IMR-90 (cell line): Measurements from ENCODE around the gene MEIS3. TPM values are rescaled to one million over a fixed set of nuclear protein-coding genes. Genes with fewer than 3 reads are reported as not detected.

ENCODE experiments used
- ATAC-seq: fragments of 200-7000 bp; cut with Tn5 transposase; 2 replicates; pipeline ENCODE4 v1.9.1; 2020; ENCODE audit warnings: low read depth, mild to moderate bottlenecking, moderate library complexity
- BruUV-seq: library from RNA; stranded (reverse); fragments of 400-500 nt; replicated peaks from 2 replicates; lab custom pipeline; 2021; lab: Mats Ljungman, UMichigan
- CTCF ChIA-PET: fragments of 300-600 bp; formaldehyde crosslinking; extraction: SDS; loops from one replicate; lab custom pipeline; 2021; ENCODE audit warnings: antibody characterized with exemption; lab: Yijun Ruan, JAX
- POLR2A ChIA-PET: fragments of 300-600 bp; sonication (Branson Sonifier 250); formaldehyde crosslinking; loops from one replicate; lab custom pipeline; 2022; ENCODE audit warnings: antibody characterized with exemption; ENCODE audit not compliant: unreplicated experiment; lab: Charles Lee
- DNase-seq: peaks from one replicate; pipeline ENCODE4 v3.0.0; 2013
- H2AFZ ChIP-seq: replicated peaks from 2 replicates; pipeline ENCODE3; 2013; ENCODE audit warnings: low read length, mild to moderate bottlenecking; ENCODE audit not compliant: poor library complexity
- H2AK5ac ChIP-seq: 2 replicates; pipeline ENCODE4 v1.6.1; 2013; ENCODE audit warnings: low read depth, low read length, inconsistent platforms
- H2AK9ac ChIP-seq: replicated peaks from 2 replicates; pipeline ENCODE3; 2013; ENCODE audit warnings: mild to moderate bottlenecking, low read depth, low read length, moderate library complexity; ENCODE audit not compliant: poor library complexity
- H2BK120ac ChIP-seq: 2 replicates; pipeline ENCODE4 v1.6.1; 2013; ENCODE audit warnings: low read depth, low read length, inconsistent platforms
- H2BK15ac ChIP-seq: 3 replicates; pipeline ENCODE4 v1.6.1; 2013; ENCODE audit warnings: low read depth, low read length, inconsistent platforms
- H2BK20ac ChIP-seq: 2 replicates; pipeline ENCODE4 v1.6.1; 2013; ENCODE audit warnings: low read depth, mild to moderate bottlenecking, inconsistent platforms, low read length, moderate library complexity
- H2BK5ac ChIP-seq: 2 replicates; pipeline ENCODE4 v1.6.1; 2013; ENCODE audit warnings: mild to moderate bottlenecking, low read depth, low read length, inconsistent platforms; ENCODE audit not compliant: poor library complexity, severe bottlenecking
- H3K14ac ChIP-seq: replicated peaks from 2 replicates; pipeline ENCODE4 v1.6.1; 2013; ENCODE audit warnings: low read depth, low read length, inconsistent platforms
- H3K18ac ChIP-seq: 2 replicates; pipeline ENCODE4 v1.6.1; 2013; ENCODE audit warnings: low read depth, low read length, control low read depth
- H3K23ac ChIP-seq: 2 replicates; pipeline ENCODE4 v1.6.1; 2013; ENCODE audit warnings: low read depth, low read length, inconsistent platforms
- H3K27ac ChIP-seq: 2 replicates; pipeline ENCODE4 v1.5.1; 2013; ENCODE audit warnings: mild to moderate bottlenecking, control low read depth, low read length; ENCODE audit not compliant: insufficient read depth
- H3K27me3 ChIP-seq: 2 replicates; pipeline ENCODE4 v1.6.1; 2013; ENCODE audit warnings: low read length; ENCODE audit not compliant: control insufficient read depth, insufficient read depth
- H3K36me3 ChIP-seq: 2 replicates; pipeline ENCODE4 v1.6.1; 2013; ENCODE audit warnings: low read length, mixed read lengths; ENCODE audit not compliant: control insufficient read depth, insufficient read depth
- H3K4ac ChIP-seq: 2 replicates; pipeline ENCODE4 v1.6.1; 2013; ENCODE audit warnings: low read depth, low read length, inconsistent platforms
- H3K4me1 ChIP-seq: 2 replicates; pipeline ENCODE4 v1.6.1; 2013; ENCODE audit warnings: low read length, mixed read lengths; ENCODE audit not compliant: control insufficient read depth, insufficient read depth
- H3K4me2 ChIP-seq: 2 replicates; pipeline ENCODE4 v1.6.1; 2013; ENCODE audit warnings: low read depth, mild to moderate bottlenecking, control low read depth, low read length, moderate library complexity
- H3K4me3 ChIP-seq: 2 replicates; pipeline ENCODE4 v1.5.1; 2013; ENCODE audit warnings: low read depth, mild to moderate bottlenecking, control low read depth, low read length, moderate library complexity; ENCODE audit not compliant: insufficient read depth
- H3K56ac ChIP-seq: 2 replicates; pipeline ENCODE4 v1.6.1; 2013; ENCODE audit warnings: low read length, inconsistent platforms; ENCODE audit not compliant: insufficient read depth; ENCODE audit errors: extremely low read depth
- H3K79me1 ChIP-seq, 2 experiments: 2 replicates each; pipeline ENCODE4 v1.6.1; 2013; ENCODE audit warnings: low read length in 2 of 2, inconsistent platforms in 1 of 2, low read depth in 1 of 2
- H3K9ac ChIP-seq: 2 replicates; pipeline ENCODE4 v1.6.1; 2013; ENCODE audit warnings: low read depth, low read length, control low read depth
- H3K9me1 ChIP-seq: 2 replicates; pipeline ENCODE4 v1.6.1; 2013; ENCODE audit warnings: low read length, inconsistent platforms; ENCODE audit not compliant: insufficient read depth
- H3K9me3 ChIP-seq: 2 replicates; pipeline ENCODE4 v1.6.1; 2013; ENCODE audit warnings: low read length; ENCODE audit not compliant: control insufficient read depth, insufficient read depth
- H4K20me1 ChIP-seq: 2 replicates; pipeline ENCODE4 v1.6.1; 2013; ENCODE audit warnings: low read length, inconsistent platforms; ENCODE audit not compliant: insufficient read depth
- H4K5ac ChIP-seq: 2 replicates; pipeline ENCODE4 v1.6.1; 2013; ENCODE audit warnings: mild to moderate bottlenecking, low read depth, low read length, control low read depth
- H4K8ac ChIP-seq, 2 experiments: 2 replicates each; pipeline ENCODE4 v1.6.1; 2013; ENCODE audit warnings: low read depth in 2 of 2, low read length in 2 of 2, control low read depth in 1 of 2, inconsistent platforms in 1 of 2
- H4K91ac ChIP-seq: 2 replicates; pipeline ENCODE4 v1.6.1; 2013; ENCODE audit warnings: low read depth, low read length, inconsistent platforms; ENCODE audit not compliant: insufficient read depth
- BHLHE40 ChIP-seq: fragments of 150-350 bp; IDR thresholded peaks from 2 replicates; pipeline ENCODE4 v1.6.1; 2016; ENCODE audit warnings: mild to moderate bottlenecking, low read depth, low read length
- CHD1 ChIP-seq: IDR thresholded peaks from 2 replicates; pipeline ENCODE4 v1.6.1; 2012; ENCODE audit warnings: low read depth, low read length, improper control_type of control experiment
- CTCF ChIP-seq: conservative IDR thresholded peaks from 2 replicates; pipeline ENCODE4 v1.5.1; 2012; ENCODE audit warnings: mild to moderate bottlenecking, low read depth, low read length, improper control_type of control experiment
- ELK1 ChIP-seq: fragments of 150-350 bp; IDR thresholded peaks from 2 replicates; pipeline ENCODE4 v1.6.1; 2016; ENCODE audit warnings: low read depth, mild to moderate bottlenecking, low read length, moderate library complexity, borderline replicate concordance
- FOS ChIP-seq: fragments of 150-350 bp; IDR thresholded peaks from 2 replicates; pipeline ENCODE4 v1.6.1; 2016; ENCODE audit warnings: low read depth, low read length
- MAFK ChIP-seq: IDR thresholded peaks from 2 replicates; pipeline ENCODE4 v1.6.1; 2012; ENCODE audit warnings: low read depth, low read length, improper control_type of control experiment
- MAZ ChIP-seq: IDR thresholded peaks from 2 replicates; pipeline ENCODE4 v1.6.1; 2012; ENCODE audit warnings: low read depth, mild to moderate bottlenecking, low read length, improper control_type of control experiment, moderate library complexity, borderline replicate concordance
- MXI1 ChIP-seq: IDR thresholded peaks from 2 replicates; pipeline ENCODE4 v1.6.1; 2012; ENCODE audit warnings: low read depth, mild to moderate bottlenecking, low read length, moderate library complexity, borderline replicate concordance
- NFE2L2 ChIP-seq: fragments of 150-350 bp; IDR thresholded peaks from 2 replicates; pipeline ENCODE4 v1.6.1; 2016; ENCODE audit warnings: low read depth, mild to moderate bottlenecking, low read length
- POLR2A ChIP-seq: IDR thresholded peaks from 2 replicates; pipeline ENCODE4 v1.6.1; 2012; ENCODE audit warnings: mild to moderate bottlenecking, low read depth, low read length
- RAD21 ChIP-seq: IDR thresholded peaks from 2 replicates; pipeline ENCODE4 v1.6.1; 2012; ENCODE audit warnings: low read length, improper control_type of control experiment
- RCOR1 ChIP-seq: IDR thresholded peaks from 2 replicates; pipeline ENCODE4 v1.6.1; 2012; ENCODE audit warnings: mild to moderate bottlenecking, low read length, improper control_type of control experiment; ENCODE audit not compliant: insufficient replicate concordance
- RFX5 ChIP-seq: IDR thresholded peaks from 2 replicates; pipeline ENCODE4 v1.8.0; 2012; ENCODE audit warnings: low read depth, mild to moderate bottlenecking, low read length, moderate library complexity
- USF2 ChIP-seq: fragments of 150-350 bp; IDR thresholded peaks from 2 replicates; pipeline ENCODE4 v1.6.1; 2017; ENCODE audit warnings: mild to moderate bottlenecking, antibody characterized with exemption, low read length, low read depth
- WGBS, 2 experiments: methylation state at CpG; one replicate each; pipeline versions ENCODE4 v1.1.5 to v1.1.7; 2013; ENCODE audit warnings: missing lambda C conversion rate in 2 of 2; ENCODE audit not compliant: insufficient read length in 1 of 2; ENCODE audit errors: extremely low coverage in 2 of 2; 5-methylcytosine and 5-hydroxymethylcytosine counted together
- dilution Hi-C: fragments of 300-500 bp; cut with HindIII; formaldehyde crosslinking; loops from one replicate; pipeline ENCODE4 v1.14.3; 2018; ENCODE audit warnings: low sequenced_read_pairs; ENCODE audit not compliant: unreplicated experiment
- in situ Hi-C: fragments of 300-500 bp; cut with MboI; formaldehyde crosslinking; loops from 3 replicates; pipeline ENCODE4 v1.14.3; 2019; ENCODE audit warnings: low sequenced_read_pairs, inconsistent platforms, mixed read lengths
- intact Hi-C: fragments of 100-400 bp; cut with micrococcal nuclease; formaldehyde crosslinking; loops from 2 replicates; pipeline ENCODE4 v1.10.0; 2022
- polyA plus RNA-seq, 3 experiments: library from polyadenylated mRNA; depleted of rRNA; stranded (reverse); fragments of >200 nt; gene quantifications; 2 replicates each; pipeline ENCODE4 v1.2.3, GENCODE V29; 2012; ENCODE audit warnings: low replicate concordance in 1 of 3
- total RNA-seq: library from RNA; depleted of rRNA; stranded (reverse); fragments of >200 nt; gene quantifications from 2 replicates; pipeline ENCODE4 v1.2.3, GENCODE V29; 2012

Gene MEIS3
- total and polyA plus RNA-seq, 2 of the 4 experiments (the other 2 are of a cell fraction), result 32.4 to 33.0 TPM

GRCh38 chr19:47438793-47439220 lies 19.5 kb upstream of the MEIS3 start:
- Histone ChIP-seq H3K27me3 (peaks cover 31% of the 10 kb centered on the region), H2BK15ac (no peak overlapping the region), H3K9me1 (no peaks in the 10 kb centered on the region; the same call in 1 of the 2 replicates), H3K4me1 (no peaks in the 10 kb centered on the region), H3K27ac (no peak overlapping the region), H2AK5ac (no peak overlapping the region), H3K4me2 (no peak overlapping the region), H3K18ac (no peak overlapping the region), H3K36me3 (no peaks in the 10 kb centered on the region), H3K23ac (no peak overlapping the region), H3K4me3 (no peak overlapping the region), H4K91ac (no peak overlapping the region), H2AFZ (no peak overlapping the region), H2BK5ac (no peak overlapping the region), H3K9ac (no peak overlapping the region), H3K56ac (no peak overlapping the region), H4K20me1 (peaks cover 4% of the 10 kb centered on the region; the same call in 1 of the 2 replicates), H3K9me3 (no peaks in the 10 kb centered on the region), H3K14ac (no peak overlapping the region), H4K8ac (no peak overlapping the region), H4K5ac (no peak overlapping the region), H2BK120ac (no peak overlapping the region), H2BK20ac (no peak overlapping the region), H2AK9ac (no peak overlapping the region), H3K4ac (no peak overlapping the region), H3K79me1 (no peaks in the 10 kb centered on the region)
- dilution Hi-C loops (no loop called here), in situ Hi-C loops (loop anchor here (5.0 to 10.0 kb wide), 2 partner anchors 268 to 346 kb away; no protein-coding TSS in a partner anchor), intact Hi-C loops (loop anchor here (5.0 kb wide), 2 partner anchors 43 to 173 kb away; partner anchors contain the start of gene KPTN)
- TF ChIP-seq MXI1 (no peak), MAFK (no peak), CTCF (no peak), RFX5 (no peak), CHD1 (no peak), POLR2A (no peak), RCOR1 (no peak), NFE2L2 (no peak), USF2 (no peak), MAZ (no peak), FOS (no peak), ELK1 (no peak), BHLHE40 (no peak), RAD21 (no peak)
- ChIA-PET POLR2A (no interaction called here), CTCF (interaction anchor here (1.0 kb wide), 1 partner anchor 45 kb away, joined by 4 read pairs; the partner anchor contains the start of gene KPTN)
- DNase-seq, result no peak
- ATAC-seq, result no peak
- no TSS peak for BruUV-seq
- WGBS, 2 experiments, result 33% methylated on average over 1 of the region's 5 CpGs; no CpG with 5 or more reads in 1 of the 2 experiments
